Adipocyte (in vitro differentiated cells): ENCODE data around the gene ST6GALNAC1.

Source experiments
- DNase-seq: peaks from one replicate; pipeline ENCODE4 v3.0.0-alpha.2; 2015; ENCODE audit warnings: low read depth
- H3K27me3 ChIP-seq: replicated peaks from 2 replicates; pipeline ENCODE4 v1.7.0; 2013; ENCODE audit warnings: mild to moderate bottlenecking, low read length, moderate library complexity; ENCODE audit not compliant: control insufficient read depth, insufficient read depth
- H3K36me3 ChIP-seq: 2 replicates; pipeline ENCODE4 v1.7.0; 2013; ENCODE audit warnings: low read length, mild to moderate bottlenecking, moderate library complexity; ENCODE audit not compliant: control insufficient read depth, insufficient read depth, severe bottlenecking
- H3K4me1 ChIP-seq: 2 replicates; pipeline ENCODE4 v1.7.0; 2013; ENCODE audit warnings: mild to moderate bottlenecking, low read length, moderate library complexity; ENCODE audit not compliant: control insufficient read depth, insufficient read depth
- H3K4me3 ChIP-seq: 2 replicates; pipeline ENCODE4 v1.7.0; 2013; ENCODE audit warnings: mild to moderate bottlenecking, low read length, moderate library complexity
- H3K9ac ChIP-seq: 2 replicates; pipeline ENCODE4 v1.7.0; 2013; ENCODE audit warnings: mild to moderate bottlenecking, low read length, moderate library complexity
- H3K9me3 ChIP-seq: 2 replicates; pipeline ENCODE4 v1.7.0; 2013; ENCODE audit warnings: mild to moderate bottlenecking, low read length, moderate library complexity; ENCODE audit not compliant: control insufficient read depth

Gene ST6GALNAC1

GRCh38 chr17:76584427-76585032 lies 59.0 kb downstream of the ST6GALNAC1 start:
- Histone ChIP-seq H3K4me3 (peak overlapping the region; percentile 80), H3K36me3 (no peaks in the 10 kb centered on the region), H3K4me1 (peaks cover 6% of the 10 kb centered on the region), H3K27me3 (peaks cover 34% of the 10 kb centered on the region), H3K9ac (peak overlapping the region; percentile 66), H3K9me3 (peaks cover 5% of the 10 kb centered on the region)
- no peak for DNase-seq

- no peak for DNase-seq
- peaks cover 6% of the 10 kb centered on the region for H3K4me1 ChIP-seq
- H3K9me3 ChIP-seq, result no peaks in the 10 kb centered on the region
- H3K36me3 ChIP-seq, result no peaks in the 10 kb centered on the region
- peaks cover 23% of the 10 kb centered on the region for H3K27me3 ChIP-seq
- H3K9ac ChIP-seq, result no peak overlapping the region
- no peak overlapping the region for H3K4me3 ChIP-seq
Measured at GRCh38 chr17:76582660-76583059, 60.9 kb downstream of the ST6GALNAC1 start.

GRCh38 chr17:76581515-76581914 lies 62.0 kb downstream of the ST6GALNAC1 start:
- no peaks in the 10 kb centered on the region for H3K36me3 ChIP-seq
- H3K4me1 ChIP-seq, result peaks cover 6% of the 10 kb centered on the region
- no peak overlapping the region for H3K9ac ChIP-seq
- DNase-seq, result no peak
- H3K4me3 ChIP-seq, result no peak overlapping the region
- H3K27me3 ChIP-seq, result peaks cover 14% of the 10 kb centered on the region
- H3K9me3 ChIP-seq, result no peaks in the 10 kb centered on the region

GRCh38 chr17:76579281-76579680 lies 64.3 kb downstream of the ST6GALNAC1 start:
- H3K9me3 ChIP-seq, result no peaks in the 10 kb centered on the region
- DNase-seq, result no peak
- no peaks in the 10 kb centered on the region for H3K36me3 ChIP-seq
- H3K9ac ChIP-seq, result no peak overlapping the region
- H3K4me1 ChIP-seq, result no peaks in the 10 kb centered on the region
- H3K4me3 ChIP-seq, result no peak overlapping the region
- peaks cover 6% of the 10 kb centered on the region for H3K27me3 ChIP-seq

GRCh38 chr17:76578376-76578775 lies 65.2 kb downstream of the ST6GALNAC1 start:
- no peaks in the 10 kb centered on the region for H3K36me3 ChIP-seq
- H3K9me3 ChIP-seq, result no peaks in the 10 kb centered on the region
- H3K9ac ChIP-seq, result no peak overlapping the region
- no peaks in the 10 kb centered on the region for H3K4me1 ChIP-seq
- peak; percentile 63 for DNase-seq
- no peak overlapping the region for H3K4me3 ChIP-seq
- peaks cover 6% of the 10 kb centered on the region for H3K27me3 ChIP-seq

- DNase-seq, result no peak
- H3K9ac ChIP-seq, result no peak overlapping the region
- no peaks in the 10 kb centered on the region for H3K4me1 ChIP-seq
- H3K4me3 ChIP-seq, result no peak overlapping the region
- peaks cover 6% of the 10 kb centered on the region for H3K27me3 ChIP-seq
- H3K9me3 ChIP-seq, result no peaks in the 10 kb centered on the region
- no peaks in the 10 kb centered on the region for H3K36me3 ChIP-seq
Measured at GRCh38 chr17:76577876-76578275, 65.7 kb downstream of the ST6GALNAC1 start.

- Histone ChIP-seq H3K27me3 (peaks cover 6% of the 10 kb centered on the region), H3K9ac (no peak overlapping the region), H3K4me1 (no peaks in the 10 kb centered on the region), H3K9me3 (no peaks in the 10 kb centered on the region), H3K36me3 (no peaks in the 10 kb centered on the region), H3K4me3 (no peak overlapping the region)
- DNase-seq, result no peak
Measured at GRCh38 chr17:76576189-76576588, 67.4 kb downstream of the ST6GALNAC1 start.

- H3K36me3 ChIP-seq, result no peaks in the 10 kb centered on the region
- H3K9me3 ChIP-seq, result no peaks in the 10 kb centered on the region
- H3K9ac ChIP-seq, result no peak overlapping the region
- DNase-seq, result no peak
- H3K4me1 ChIP-seq, result no peaks in the 10 kb centered on the region
- no peak overlapping the region for H3K4me3 ChIP-seq
- H3K27me3 ChIP-seq, result no peaks in the 10 kb centered on the region
Measured at GRCh38 chr17:76575570-76575969, 68.0 kb downstream of the ST6GALNAC1 start.
